CD4-positive, alpha-beta T cell treated with Interleukin-2 at 100 ng/mL for 4 hours (primary cell): ENCODE results near the gene LSS.
"Not testable (repeated sequence)": the region's sequence is repeated elsewhere in the genome, so short reads cannot be mapped to it uniquely, and the experiment has no call there.

Experiments
- DNase-seq: peaks from one replicate; pipeline ENCODE4 v3.0.0-alpha.2; 2020; ENCODE audit warnings: low spot score

The LSS gene

GRCh38 chr21:46205166-46205565 is 23.4 kb downstream of the LSS start:
- no peak for DNase-seq

DNA sequence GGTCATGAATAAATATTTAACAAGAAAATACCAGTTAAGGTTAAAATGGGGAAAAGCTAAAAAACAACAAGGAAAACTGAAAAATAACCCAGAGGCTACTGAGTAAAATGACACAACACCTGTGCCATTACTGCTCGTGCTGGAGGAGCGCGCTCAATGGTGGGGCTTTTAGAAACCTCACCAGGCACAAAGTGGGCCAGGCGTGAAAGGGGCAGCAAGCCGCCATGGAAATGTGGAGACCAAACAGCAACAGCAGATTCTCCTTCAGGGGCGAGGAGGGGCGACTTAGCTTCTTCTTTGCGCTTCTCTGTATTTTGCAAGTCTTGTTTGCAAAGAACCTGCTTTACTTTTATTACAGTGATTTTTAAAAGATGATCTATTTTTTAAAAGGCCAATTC is 25.4 kb downstream of the LSS start:
- no peak for DNase-seq

- DNase-seq: no peak
Observed at GRCh38 chr21:46202592-46203202, 25.9 kb downstream of the LSS start.

- not testable (repeated sequence) for DNase-seq
Observed at GRCh38 chr21:46200877-46201803, 27.4 kb downstream of the LSS start.

- DNase-seq: no peak
Observed at GRCh38 chr21:46199436-46200373, 28.9 kb downstream of the LSS start.

- DNase-seq: no peak
Observed at GRCh38 chr21:46196733-46197132, 31.8 kb downstream of the LSS start.

- DNase-seq: no peak
Observed at GRCh38 chr21:46195595-46196195, 32.9 kb downstream of the LSS start.

GRCh38 chr21:46194374-46195334 is 33.9 kb downstream of the LSS start:
- no peak for DNase-seq

GRCh38 chr21:46193829-46194373 is 34.7 kb downstream of the LSS start:
- DNase-seq: no peak

GRCh38 chr21:46191686-46192575 is 36.6 kb downstream of the LSS start:
- no peak for DNase-seq

DNA sequence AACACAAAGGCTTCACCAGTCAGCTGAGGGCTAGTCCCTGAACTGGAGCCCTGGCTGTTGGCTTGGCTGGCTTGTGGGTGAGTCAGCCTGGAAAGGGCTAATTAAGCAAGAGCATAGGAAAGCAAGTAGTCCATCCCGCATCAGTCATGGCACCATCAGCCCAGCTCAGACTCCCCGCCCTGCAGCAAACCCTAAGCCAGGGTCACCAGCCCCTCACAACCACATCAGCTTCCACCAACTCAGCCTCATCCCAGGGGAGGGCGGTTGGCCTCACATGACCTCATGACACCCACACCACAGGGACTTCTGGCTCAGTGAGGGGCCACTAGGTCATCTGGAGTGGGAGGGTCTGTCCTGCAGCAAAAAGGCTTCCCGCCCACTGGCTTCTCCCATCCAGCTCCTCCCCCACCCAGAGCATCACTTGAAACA is 37.3 kb downstream of the LSS start:
- no peak for DNase-seq

DNA sequence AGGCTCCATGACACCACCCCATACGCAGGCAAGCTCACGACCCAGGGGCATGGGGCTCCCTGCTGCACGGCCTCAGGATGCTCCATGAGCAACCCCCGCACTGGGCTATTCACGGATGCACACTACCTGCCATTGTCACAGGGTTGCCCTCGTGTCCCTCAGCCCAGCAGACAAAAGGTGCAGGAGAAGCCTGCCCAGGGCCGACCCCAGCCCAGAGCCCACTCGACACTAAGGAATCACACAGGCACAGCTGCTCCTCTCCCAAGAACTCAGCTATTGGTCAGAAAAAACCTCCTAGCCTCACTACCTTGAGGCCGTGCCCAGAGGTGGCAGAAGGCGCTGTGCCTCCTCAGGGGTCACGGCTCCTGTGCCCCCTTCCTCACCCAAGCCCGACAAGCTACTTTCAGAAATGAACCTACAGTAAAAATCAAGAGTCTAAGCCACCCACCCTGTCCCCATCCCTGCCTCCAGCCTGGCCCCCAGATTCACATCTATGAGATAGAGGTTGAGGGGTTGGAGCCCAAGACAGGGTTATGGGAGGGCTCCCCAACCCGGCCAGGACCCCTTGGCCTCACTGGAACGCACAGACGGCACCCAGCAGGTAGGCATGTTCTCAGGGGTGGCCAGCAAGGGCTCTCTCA is 38.0 kb downstream of the LSS start:
- no peak for DNase-seq

DNA sequence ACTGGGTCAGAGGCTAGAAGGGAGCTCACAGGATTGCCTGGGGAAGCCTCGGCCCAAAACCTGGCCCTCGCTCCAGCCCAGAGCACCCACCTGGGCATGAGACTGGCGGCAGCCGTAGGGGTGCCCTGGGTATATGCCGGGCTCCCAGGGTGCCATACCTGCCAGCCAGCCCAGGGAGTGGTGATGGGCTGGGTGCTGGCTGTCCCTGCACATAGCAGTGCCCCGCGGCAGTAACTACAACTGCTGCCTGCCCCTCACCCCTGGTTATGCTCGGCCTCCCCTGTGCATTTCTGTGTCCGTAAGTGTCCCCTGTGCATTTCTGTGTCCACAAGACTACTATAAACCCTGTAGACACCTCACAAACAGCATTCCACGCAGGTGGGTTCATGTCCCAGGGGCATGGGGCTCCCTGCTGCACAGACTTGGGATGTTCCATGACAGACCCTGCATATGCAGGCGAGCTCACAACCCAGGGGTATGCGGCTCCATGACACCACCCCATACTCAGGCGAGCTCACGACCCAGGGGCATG is 38.5 kb downstream of the LSS start:
- DNase-seq: no peak

DNA sequence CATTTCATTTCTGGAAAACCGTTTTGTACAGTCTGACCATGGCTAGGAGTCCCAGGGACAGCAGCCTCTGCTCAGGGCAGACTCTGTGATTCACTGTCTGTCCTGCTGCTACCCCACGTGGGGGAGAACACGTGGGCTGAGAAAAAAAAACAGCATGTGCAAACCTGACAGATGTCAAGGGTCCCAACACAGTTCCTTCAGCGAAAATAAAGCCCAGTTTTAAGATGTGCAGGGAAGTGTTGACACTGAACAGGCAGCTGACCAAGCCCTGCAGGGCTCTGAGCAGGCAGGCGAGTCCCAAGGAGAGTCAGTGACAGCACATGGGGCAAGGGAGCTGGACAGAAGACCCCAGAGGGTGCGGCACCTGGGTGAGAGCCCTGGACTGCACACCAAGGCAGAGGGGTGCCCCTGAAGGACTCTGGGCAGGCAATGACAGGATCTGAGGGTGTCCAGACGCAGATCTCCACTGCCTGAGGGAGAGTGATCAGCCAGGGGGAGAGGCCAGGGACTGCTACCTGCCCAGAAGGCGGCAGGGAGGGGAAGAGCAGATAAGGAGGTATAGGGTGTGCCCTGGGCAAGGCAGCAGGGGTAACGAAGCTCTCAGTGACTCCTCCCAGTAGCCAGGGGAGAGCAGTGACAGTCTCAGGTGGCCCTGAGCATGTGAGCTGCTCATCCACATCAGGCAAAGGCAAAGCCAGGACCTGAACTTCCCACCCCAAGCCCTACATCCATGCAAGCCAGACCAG is 39.2 kb downstream of the LSS start:
- no peak for DNase-seq

DNA sequence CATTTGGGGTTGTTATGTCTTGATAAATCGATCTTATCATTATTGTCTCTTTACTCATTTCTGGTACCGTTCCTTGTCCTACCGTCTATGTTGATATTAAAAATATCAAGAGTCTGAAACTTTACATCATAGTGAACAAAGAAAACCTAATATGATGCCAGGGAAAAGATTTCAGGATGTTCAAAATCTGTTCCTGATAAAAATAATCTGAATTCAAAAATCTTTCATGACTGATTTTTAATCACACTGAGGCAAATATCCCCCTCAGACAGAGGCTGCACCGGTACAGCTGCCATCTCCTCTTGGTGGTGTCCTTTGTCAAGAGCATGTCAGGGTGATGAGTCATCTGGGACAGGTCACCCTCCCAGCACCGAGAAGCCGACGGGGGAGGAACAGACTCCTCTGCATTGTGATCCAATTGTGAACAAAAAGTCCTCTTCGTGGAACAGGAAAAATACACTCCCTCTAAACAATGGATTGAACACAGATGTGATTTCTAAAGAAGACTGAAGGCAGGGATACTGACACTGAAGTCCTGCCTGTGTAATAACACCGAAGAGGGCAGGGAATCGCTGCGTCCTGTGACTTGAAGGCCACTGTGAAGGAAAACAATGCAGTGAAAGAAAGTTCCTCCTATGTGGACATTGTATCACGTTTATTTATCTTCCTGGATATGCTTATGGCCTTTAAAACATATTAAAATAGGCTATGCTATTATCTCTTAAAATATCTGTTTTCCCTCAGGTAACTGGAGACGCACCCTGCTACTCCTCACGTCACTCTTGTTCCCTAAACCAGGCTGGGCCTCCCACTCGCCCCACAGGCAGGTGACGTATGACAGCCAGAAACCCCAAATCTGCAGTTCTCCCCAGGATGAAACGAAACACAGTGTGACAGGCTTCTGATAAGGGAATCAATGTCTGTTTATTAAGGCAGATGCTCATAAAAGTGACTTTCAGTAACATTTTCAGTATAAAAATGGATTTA is 40.1 kb downstream of the LSS start:
- DNase-seq: no peak

GRCh38 chr21:46187814-46188213 is 40.8 kb downstream of the LSS start:
- no peak for DNase-seq

GRCh38 chr21:46187261-46187660 is 41.3 kb downstream of the LSS start:
- DNase-seq: no peak
